Uterus (tissue), 2 donors: ENCODE data around the gene GC.

Experiments
- POLR2A ChIP-seq, 2 donors: fragments of 450-650 bp; IDR thresholded peaks; one replicate each; pipeline ENCODE4 v1.6.1; 2016; ENCODE audit warnings: antibody characterized with exemption in 2 of 2, mild to moderate bottlenecking in 1 of 2, moderate library complexity in 1 of 2
- TF ChIP-seq, protein P1 (sequence below), 4 experiments: fragments of 200-600 bp in 2 of 4; fragments of 450-650 bp in 2 of 4; sonication (generic) in 2 of 4; IDR thresholded peaks; one replicate each; pipeline ENCODE4 v1.5.1; 2016 to 2019; ENCODE audit warnings: antibody characterized with exemption in 4 of 4, mild to moderate bottlenecking in 2 of 4, moderate library complexity in 1 of 4

DNA sequence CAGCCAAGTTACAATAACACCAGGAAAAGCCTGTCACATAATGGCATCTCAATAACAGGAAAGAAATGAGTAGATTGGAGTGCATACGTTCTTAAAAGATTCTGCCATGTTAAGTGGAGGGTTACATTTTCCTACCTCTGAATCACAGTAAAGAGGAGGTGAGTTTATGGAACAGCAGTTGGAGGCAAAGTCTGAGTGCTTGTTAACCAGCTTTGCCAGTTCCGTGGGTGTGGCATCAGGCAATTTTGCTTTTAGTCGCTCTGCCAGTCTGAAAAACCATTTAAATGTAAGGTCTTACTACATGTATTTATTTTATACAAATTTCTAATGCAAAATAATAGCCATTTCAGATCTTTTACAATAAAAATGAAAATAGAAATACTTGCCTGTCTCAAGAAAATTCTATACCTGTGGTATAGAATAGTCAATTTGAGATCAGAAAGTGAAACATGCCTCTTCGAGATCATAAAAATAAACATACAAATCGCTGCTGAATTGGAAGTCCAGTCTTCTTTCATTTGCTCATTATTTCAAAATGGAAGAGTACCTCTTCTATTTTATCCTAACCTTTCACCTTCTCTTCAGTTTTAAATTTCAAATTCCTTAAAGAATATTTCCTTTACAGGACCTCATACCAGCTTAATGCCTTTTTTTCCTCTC, 31.4 kb downstream of the GC start:
- TF ChIP-seq, protein P1, sequence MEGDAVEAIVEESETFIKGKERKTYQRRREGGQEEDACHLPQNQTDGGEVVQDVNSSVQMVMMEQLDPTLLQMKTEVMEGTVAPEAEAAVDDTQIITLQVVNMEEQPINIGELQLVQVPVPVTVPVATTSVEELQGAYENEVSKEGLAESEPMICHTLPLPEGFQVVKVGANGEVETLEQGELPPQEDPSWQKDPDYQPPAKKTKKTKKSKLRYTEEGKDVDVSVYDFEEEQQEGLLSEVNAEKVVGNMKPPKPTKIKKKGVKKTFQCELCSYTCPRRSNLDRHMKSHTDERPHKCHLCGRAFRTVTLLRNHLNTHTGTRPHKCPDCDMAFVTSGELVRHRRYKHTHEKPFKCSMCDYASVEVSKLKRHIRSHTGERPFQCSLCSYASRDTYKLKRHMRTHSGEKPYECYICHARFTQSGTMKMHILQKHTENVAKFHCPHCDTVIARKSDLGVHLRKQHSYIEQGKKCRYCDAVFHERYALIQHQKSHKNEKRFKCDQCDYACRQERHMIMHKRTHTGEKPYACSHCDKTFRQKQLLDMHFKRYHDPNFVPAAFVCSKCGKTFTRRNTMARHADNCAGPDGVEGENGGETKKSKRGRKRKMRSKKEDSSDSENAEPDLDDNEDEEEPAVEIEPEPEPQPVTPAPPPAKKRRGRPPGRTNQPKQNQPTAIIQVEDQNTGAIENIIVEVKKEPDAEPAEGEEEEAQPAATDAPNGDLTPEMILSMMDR (IDR thresholded peaks at IDR 0.05), result no peak
- no peak for TF ChIP-seq POLR2A (IDR thresholded peaks at IDR 0.05)
